PC-3 (cell line): ENCODE measurements around the gene CD8A.

Experiments used
- CTCF ChIP-seq: fragments of 300-600 bp; sonication (generic); conservative IDR thresholded peaks from 2 replicates; pipeline ENCODE4 v1.5.1; 2017; ENCODE audit warnings: antibody characterized with exemption, low read depth, mild to moderate bottlenecking, low read length
- EZH2phosphoT487 ChIP-seq: fragments of 300-600 bp; sonication (generic); IDR thresholded peaks from 2 replicates; pipeline ENCODE4 v1.6.1; 2018; ENCODE audit warnings: mild to moderate bottlenecking, antibody characterized with exemption, low read length, borderline replicate concordance

DNA sequence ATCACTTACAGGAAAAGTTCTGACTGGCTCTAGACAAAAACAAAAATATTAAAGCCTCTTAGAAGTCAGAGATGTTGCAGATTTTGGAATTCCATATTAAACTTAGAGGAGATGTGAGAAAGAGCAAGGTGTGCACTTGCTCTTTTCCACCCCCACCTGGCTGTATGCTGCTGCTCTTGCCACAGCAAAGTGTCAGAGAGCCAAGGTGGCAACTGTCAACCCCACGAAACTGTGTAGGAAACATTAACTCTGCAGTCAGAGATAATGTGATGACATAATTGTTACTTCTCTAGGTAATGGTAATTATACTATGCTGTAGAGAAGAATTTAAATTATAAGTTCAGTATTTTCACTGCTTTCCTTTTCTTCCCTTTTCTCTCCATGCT lies 25.4 kb downstream of the CD8A start:
- TF ChIP-seq CTCF: no peak
- no peak for TF ChIP-seq EZH2phosphoT487
